HFFc6 (cell line): ENCODE data around the gene TIFAB. TPM values are rescaled to one million over a fixed set of nuclear protein-coding genes. Genes with fewer than 3 reads are reported as not detected.
A peak's percentile ranks its signal among the peaks of the same experiment; 100 is the strongest.

Experiments
- DNase-seq: peaks from one replicate; pipeline ENCODE4 v3.0.0-alpha.2; 2018
- H3K27ac Mint-ChIP-seq: 2 replicates; pipeline ENCODE4 v1.8.0; 2020; ENCODE audit warnings: mild to moderate bottlenecking, mixed read lengths
- H3K27me3 Mint-ChIP-seq: 2 replicates; pipeline ENCODE4 v1.8.0; 2021; ENCODE audit warnings: mild to moderate bottlenecking, moderate library complexity, mixed read lengths; ENCODE audit not compliant: insufficient read depth
- H3K36me3 Mint-ChIP-seq: 2 replicates; pipeline ENCODE4 v1.8.0; 2021; ENCODE audit warnings: low read depth, mixed read lengths
- H3K4me1 Mint-ChIP-seq: 2 replicates; pipeline ENCODE4 v1.8.0; 2020; ENCODE audit warnings: low read depth, mixed read lengths
- H3K4me3 Mint-ChIP-seq: 2 replicates; pipeline ENCODE4 v1.8.0; 2020; ENCODE audit warnings: mild to moderate bottlenecking, moderate library complexity, mixed read lengths
- H3K9me3 Mint-ChIP-seq: 2 replicates; pipeline ENCODE4 v1.8.0; 2020; ENCODE audit warnings: mild to moderate bottlenecking, mixed read lengths
- CTCF ChIP-seq: fragments of 200-600 bp; sonication (generic); IDR thresholded peaks from 2 replicates; pipeline ENCODE4 v1.5.0; 2021; ENCODE audit warnings: antibody characterized with exemption, mild to moderate bottlenecking
- total RNA-seq, 6 experiments: library from RNA; stranded (reverse); fragmentation: NEBNext Ultra II Directional; extraction: Animal tissue kit (Norgen Biotek cat#: 25700); gene quantifications; 2 replicates in 1 of 6; 3 replicates in 5 of 6; pipeline ENCODE4 v1.2.3, GENCODE V29; 2021

The TIFAB gene
- total RNA-seq, 6 experiments from 2014 or later = not detected

- Mint-ChIP-seq H3K4me3 (no peak overlapping the region), H3K36me3 (peaks cover 15% of the 10 kb centered on the region), H3K27ac (no peak overlapping the region), H3K27me3 (no peaks in the 10 kb centered on the region), H3K9me3 (peaks cover 16% of the 10 kb centered on the region), H3K4me1 (peaks cover 21% of the 10 kb centered on the region)
- TF ChIP-seq CTCF = no peak
- DNase-seq = no peak
Observed at GRCh38 chr5:135428586-135428985, 23.6 kb downstream of the TIFAB start.

- Mint-ChIP-seq H3K27ac (no peak overlapping the region), H3K4me3 (no peak overlapping the region), H3K9me3 (peaks cover 16% of the 10 kb centered on the region), H3K4me1 (peaks cover 26% of the 10 kb centered on the region), H3K27me3 (no peaks in the 10 kb centered on the region; the same call in 1 of the 2 replicates), H3K36me3 (peaks cover 15% of the 10 kb centered on the region)
- TF ChIP-seq CTCF = peak; percentile 92
- peak; percentile 62 for DNase-seq
Observed at GRCh38 chr5:135426102-135427082, 25.8 kb downstream of the TIFAB start.

- no peaks in the 10 kb centered on the region; the same call in 1 of the 2 replicates for H3K27me3 Mint-ChIP-seq
Observed at GRCh38 chr5:135425641-135426040, 26.5 kb downstream of the TIFAB start.

GRCh38 chr5:135423846-135424168 is 28.3 kb downstream of the TIFAB start:
- no peak for TF ChIP-seq CTCF
- H3K36me3 Mint-ChIP-seq = peaks cover 8% of the 10 kb centered on the region
- H3K27ac Mint-ChIP-seq = no peak overlapping the region
- H3K27me3 Mint-ChIP-seq = peaks cover 3% of the 10 kb centered on the region
- H3K9me3 Mint-ChIP-seq = peaks cover 14% of the 10 kb centered on the region
- no peak overlapping the region for H3K4me3 Mint-ChIP-seq
- H3K4me1 Mint-ChIP-seq = peaks cover 26% of the 10 kb centered on the region
- no peak for DNase-seq

More at GRCh38 chr5:135425641-135426040, 26.5 kb downstream of the TIFAB start:
- Mint-ChIP-seq H3K4me3 (no peak overlapping the region), H3K4me1 (peaks cover 26% of the 10 kb centered on the region), H3K9me3 (peaks cover 16% of the 10 kb centered on the region), H3K36me3 (peaks cover 15% of the 10 kb centered on the region), H3K27ac (no peak overlapping the region)
- no peak for DNase-seq
- no peak for TF ChIP-seq CTCF

GRCh38 chr5:135423146-135423845 is 28.9 kb downstream of the TIFAB start:
- peaks cover 26% of the 10 kb centered on the region for H3K4me1 Mint-ChIP-seq
- peaks cover 7% of the 10 kb centered on the region for H3K27me3 Mint-ChIP-seq
- H3K36me3 Mint-ChIP-seq = peaks cover 3% of the 10 kb centered on the region
- no peak for TF ChIP-seq CTCF
- H3K4me3 Mint-ChIP-seq = no peak overlapping the region
- no peak overlapping the region for H3K27ac Mint-ChIP-seq
- peaks cover 9% of the 10 kb centered on the region for H3K9me3 Mint-ChIP-seq
- no peak for DNase-seq
